Spleen (tissue), 11 donors: Measurements from ENCODE around the gene EIF1AD. TPM values are rescaled to one million over a fixed set of nuclear protein-coding genes. Genes with fewer than 3 reads are reported as not detected.

Source experiments
- DNase-seq: peaks from one replicate; pipeline ENCODE4 v3.0.0-alpha.2; 2020
- H3K27ac ChIP-seq, 8 donors: fragments of 200-600 bp; sonication (generic) in 7 of 8; 1 replicate in 4 of 8; 2 replicates in 4 of 8; pipeline versions ENCODE4 v1.5.0 to v1.8.0; 2016 to 2021; ENCODE audit warnings: inconsistent platforms in 4 of 8, mild to moderate bottlenecking in 4 of 8, moderate library complexity in 1 of 8
- H3K27me3 ChIP-seq, 7 donors: fragments of 200-600 bp; sonication (generic) in 6 of 7; replicated peaks in 1 of 7; 1 replicate in 4 of 7; 2 replicates in 3 of 7; pipeline versions ENCODE4 v1.5.0 to v1.8.0; 2016 to 2021; ENCODE audit warnings: inconsistent platforms in 3 of 7, mild to moderate bottlenecking in 1 of 7
- H3K36me3 ChIP-seq, 6 donors: fragments of 200-600 bp; sonication (generic) in 5 of 6; 1 replicate in 4 of 6; 2 replicates in 2 of 6; pipeline versions ENCODE4 v1.5.0 to v1.8.0; 2016 to 2021; ENCODE audit warnings: inconsistent platforms in 2 of 6
- H3K4me1 ChIP-seq, 6 donors: fragments of 200-600 bp; sonication (generic) in 5 of 6; 1 replicate in 3 of 6; 2 replicates in 3 of 6; pipeline versions ENCODE4 v1.5.0 to v1.8.0; 2016 to 2021; ENCODE audit warnings: inconsistent platforms in 3 of 6
- H3K4me3 ChIP-seq, 8 donors: fragments of 200-600 bp; sonication (generic) in 7 of 8; 1 replicate in 4 of 8; 2 replicates in 4 of 8; pipeline versions ENCODE4 v1.5.0 to v1.8.0; 2016 to 2021; ENCODE audit warnings: inconsistent platforms in 4 of 8, mild to moderate bottlenecking in 4 of 8, moderate library complexity in 2 of 8
- H3K9me3 ChIP-seq, 8 donors: fragments of 200-600 bp; sonication (generic) in 7 of 8; 1 replicate in 4 of 8; 2 replicates in 4 of 8; pipeline versions ENCODE4 v1.5.0 to v1.8.0; 2016 to 2021; ENCODE audit warnings: inconsistent platforms in 4 of 8
- POLR2A ChIP-seq, 3 donors: fragments of 450-650 bp; IDR thresholded peaks; one replicate each; pipeline ENCODE4 v1.5.1; 2017; ENCODE audit warnings: antibody characterized with exemption in 3 of 3, mild to moderate bottlenecking in 1 of 3
- POLR2AphosphoS5 ChIP-seq, 3 donors: sonication (generic); formaldehyde crosslinking; IDR thresholded peaks; one replicate each; pipeline ENCODE4 v1.5.1; 2017; ENCODE audit warnings: antibody characterized with exemption in 3 of 3
- WGBS, 5 donors: extraction: QIAGEN DNeasy Blood & Tissue Kit in 3 of 5; methylation state at CpG; one replicate each; pipeline versions ENCODE4 v1.1.5 to v1.1.7; 2013 to 2018; 5-methylcytosine and 5-hydroxymethylcytosine counted together
- intact Hi-C: fragments of 100-400 bp; cut with DNase I; formaldehyde crosslinking; loops from one replicate; pipeline ENCODE4 v1.15.0; 2023; ENCODE audit warnings: low total_unique reads
- polyA plus RNA-seq, 3 donors: library from polyadenylated mRNA; stranded (reverse); fragments of 200-250 nt; gene quantifications; one replicate each; pipeline ENCODE4 v1.2.1, GENCODE V29; 2013
- total RNA-seq, 7 donors: library from RNA; depleted of rRNA in 3 of 7; stranded (reverse); fragments of >200 nt in 3 of 7; fragmentation: NEBNext Ultra II Directional in 4 of 7; extraction: Animal tissue kit (Norgen Biotek cat#: 25700) in 4 of 7; gene quantifications; one replicate each; pipeline versions ENCODE4 v1.1.0 to v1.2.1, GENCODE V29; 2016 to 2021
- TF ChIP-seq, protein P1 (sequence below), 11 experiments: fragments of 200-600 bp in 7 of 11; fragments of 450-650 bp in 4 of 11; sonication (generic) in 4 of 11; IDR thresholded peaks in 8 of 11; conservative IDR thresholded peaks in 3 of 11; 1 replicate in 7 of 11; 2 replicates in 4 of 11; pipeline versions ENCODE4 v1.4.0 to v1.8.0; 2016 to 2021; ENCODE audit warnings: antibody characterized with exemption in 11 of 11, inconsistent platforms in 4 of 11, mild to moderate bottlenecking in 1 of 11
- donor health status: healthy with polysubstance abuse.
- donor health status: DM: no; HTN: no; CAD: no; lungs with moderate emphysema.
- donor health status: DM: no; HTN: no; CAD: no.
- donor health status: Bipolar disorder and iron deficiency.
- donor health status: healthy.
- donor health status: DM: no; HTN: no; CAD: no.
- donor health status: DM: yes; HTN: yes; CAD: no.

The EIF1AD gene
- total and polyA plus RNA-seq, 10 donors, result 14.3 to 39.2 (median 29.5) TPM

DNA sequence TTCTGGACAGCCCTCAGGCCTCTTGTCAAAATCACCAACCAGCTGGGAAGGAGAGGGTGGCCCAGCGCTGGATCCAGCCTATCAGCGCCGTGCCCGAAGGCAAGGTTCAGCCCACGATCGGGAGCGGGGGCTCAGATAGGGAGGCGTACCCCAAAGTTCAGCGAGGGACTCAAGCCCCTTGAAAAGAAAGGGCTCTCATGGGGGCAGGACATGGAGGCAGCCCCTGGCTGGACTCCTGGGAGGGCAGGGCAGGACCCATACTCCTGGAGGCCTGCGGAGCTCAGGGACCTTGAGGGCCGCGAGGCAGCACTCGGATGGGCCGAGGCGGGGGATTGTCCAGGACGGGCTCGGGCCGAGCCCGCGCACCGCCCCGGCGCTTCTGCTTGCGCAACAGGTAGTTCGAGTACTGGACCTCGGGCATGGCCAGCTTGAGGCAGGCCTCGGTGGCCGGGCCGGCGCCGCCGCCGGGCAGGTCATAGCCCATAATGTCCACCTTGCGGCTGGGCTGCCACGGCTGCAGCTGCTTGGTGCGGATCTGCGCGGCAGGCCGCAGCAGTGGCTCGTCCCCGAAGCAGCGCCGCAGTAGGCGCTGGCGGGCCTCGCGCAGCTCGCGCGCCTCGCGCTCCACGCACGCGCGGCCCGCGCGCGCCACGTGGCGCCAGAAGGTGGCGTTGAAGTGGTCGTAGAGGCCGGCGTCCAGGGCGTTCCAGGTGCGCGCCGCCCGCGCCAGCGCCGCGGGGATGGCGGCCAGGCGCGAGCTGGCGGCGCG is 40.5 kb upstream of the EIF1AD start:
- Histone ChIP-seq H3K27me3 (peaks cover 0 to 6% (median 0%) of the 10 kb centered on the region in 7 donors), H3K36me3 (no peaks in the 10 kb centered on the region), H3K4me1 (peaks cover 6 to 12% (median 8%) of the 10 kb centered on the region in 6 donors), H3K27ac (no peak overlapping the region), H3K4me3 (no peak overlapping the region), H3K9me3 (no peaks in the 10 kb centered on the region)
- 95 to 98% (median 97%) methylated on average over 58 to 81 of the region's 81 CpGs for WGBS, 5 donors
- intact Hi-C loops, result no loop called here
- DNase-seq, result peak; percentile 64
- TF ChIP-seq, protein P1, sequence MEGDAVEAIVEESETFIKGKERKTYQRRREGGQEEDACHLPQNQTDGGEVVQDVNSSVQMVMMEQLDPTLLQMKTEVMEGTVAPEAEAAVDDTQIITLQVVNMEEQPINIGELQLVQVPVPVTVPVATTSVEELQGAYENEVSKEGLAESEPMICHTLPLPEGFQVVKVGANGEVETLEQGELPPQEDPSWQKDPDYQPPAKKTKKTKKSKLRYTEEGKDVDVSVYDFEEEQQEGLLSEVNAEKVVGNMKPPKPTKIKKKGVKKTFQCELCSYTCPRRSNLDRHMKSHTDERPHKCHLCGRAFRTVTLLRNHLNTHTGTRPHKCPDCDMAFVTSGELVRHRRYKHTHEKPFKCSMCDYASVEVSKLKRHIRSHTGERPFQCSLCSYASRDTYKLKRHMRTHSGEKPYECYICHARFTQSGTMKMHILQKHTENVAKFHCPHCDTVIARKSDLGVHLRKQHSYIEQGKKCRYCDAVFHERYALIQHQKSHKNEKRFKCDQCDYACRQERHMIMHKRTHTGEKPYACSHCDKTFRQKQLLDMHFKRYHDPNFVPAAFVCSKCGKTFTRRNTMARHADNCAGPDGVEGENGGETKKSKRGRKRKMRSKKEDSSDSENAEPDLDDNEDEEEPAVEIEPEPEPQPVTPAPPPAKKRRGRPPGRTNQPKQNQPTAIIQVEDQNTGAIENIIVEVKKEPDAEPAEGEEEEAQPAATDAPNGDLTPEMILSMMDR (IDR thresholded peaks at IDR 0.05 in 8 of 11, conservative IDR thresholded peaks at IDR 0.05 in 3 of 11), result no peak
- TF ChIP-seq POLR2AphosphoS5 (IDR thresholded peaks at IDR 0.05), result no peak
- TF ChIP-seq POLR2A (IDR thresholded peaks at IDR 0.05), result no peak

DNA sequence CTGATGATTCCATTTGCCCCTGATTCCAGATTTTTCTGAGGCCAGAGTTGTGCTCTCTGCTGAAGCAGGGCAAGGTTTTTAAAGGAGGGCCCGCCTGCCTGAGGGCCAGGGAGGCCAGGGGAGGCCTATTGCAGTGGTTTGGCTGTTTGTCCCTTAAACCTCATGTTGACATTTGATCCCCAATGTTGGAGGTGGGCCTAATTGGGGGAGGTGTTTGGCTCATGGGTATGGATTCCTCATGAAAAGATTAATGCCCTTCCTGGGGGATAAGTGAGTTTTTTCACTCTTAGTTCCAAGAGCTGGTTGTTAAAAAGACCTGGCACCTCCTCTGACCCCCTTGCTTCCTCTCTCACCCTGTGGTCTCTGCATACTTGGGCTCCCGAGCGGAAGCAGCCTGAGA is 37.8 kb upstream of the EIF1AD start:
- intact Hi-C loops, result no loop called here
- Histone ChIP-seq H3K9me3 (peaks cover 0 to 5% (median 0%) of the 10 kb centered on the region in 8 donors), H3K36me3 (no peaks in the 10 kb centered on the region), H3K4me3 (no peak overlapping the region), H3K27me3 (peaks cover 0 to 9% (median 0%) of the 10 kb centered on the region in 7 donors), H3K27ac (no peak overlapping the region), H3K4me1 (peaks cover 0 to 2% (median under 1%) of the 10 kb centered on the region in 6 donors)
- 84 to 92% (median 88%) methylated on average over 2 to 3 of the region's 3 CpGs for WGBS, 5 donors
- TF ChIP-seq POLR2A (IDR thresholded peaks at IDR 0.05), result no peak
- TF ChIP-seq, protein P1 (IDR thresholded peaks at IDR 0.05 in 8 of 11, conservative IDR thresholded peaks at IDR 0.05 in 3 of 11), result no peak
- no peak for TF ChIP-seq POLR2AphosphoS5 (IDR thresholded peaks at IDR 0.05)
- no peak for DNase-seq

DNA sequence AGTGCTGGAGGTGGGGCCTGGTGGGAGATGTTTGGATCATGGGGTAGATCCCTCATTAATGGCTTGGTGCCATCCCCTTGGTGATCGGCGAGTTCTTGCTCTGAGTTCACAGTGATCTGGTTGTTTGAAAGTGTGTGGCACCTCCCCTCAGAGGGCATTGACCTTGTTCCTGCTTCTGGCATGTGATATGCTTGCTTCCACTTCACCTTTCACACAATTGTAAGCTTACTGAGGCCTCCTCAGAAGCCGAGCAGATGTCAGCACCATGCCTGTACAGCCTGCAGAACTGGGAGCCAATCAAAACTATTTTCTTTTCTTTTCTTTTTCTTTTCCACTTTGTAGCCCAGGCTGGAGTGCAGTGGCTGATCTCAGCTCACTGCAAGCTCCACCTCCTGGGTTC is 35.4 kb upstream of the EIF1AD start:
- Histone ChIP-seq H3K36me3 (no peaks in the 10 kb centered on the region), H3K4me1 (no peaks in the 10 kb centered on the region), H3K4me3 (no peak overlapping the region), H3K27me3 (peaks cover 0 to 9% (median 0%) of the 10 kb centered on the region in 7 donors), H3K9me3 (peaks cover 0 to 5% (median 0%) of the 10 kb centered on the region in 8 donors), H3K27ac (no peak overlapping the region)
- no peak for TF ChIP-seq POLR2AphosphoS5 (IDR thresholded peaks at IDR 0.05)
- no peak for TF ChIP-seq POLR2A (IDR thresholded peaks at IDR 0.05)
- TF ChIP-seq, protein P1 (IDR thresholded peaks at IDR 0.05 in 8 of 11, conservative IDR thresholded peaks at IDR 0.05 in 3 of 11), result no peak
- DNase-seq, result no peak
- intact Hi-C loops, result no loop called here
- WGBS, 5 donors, result 72 to 95% (median 88%) methylated on average over 3 of the region's 3 CpGs

DNA sequence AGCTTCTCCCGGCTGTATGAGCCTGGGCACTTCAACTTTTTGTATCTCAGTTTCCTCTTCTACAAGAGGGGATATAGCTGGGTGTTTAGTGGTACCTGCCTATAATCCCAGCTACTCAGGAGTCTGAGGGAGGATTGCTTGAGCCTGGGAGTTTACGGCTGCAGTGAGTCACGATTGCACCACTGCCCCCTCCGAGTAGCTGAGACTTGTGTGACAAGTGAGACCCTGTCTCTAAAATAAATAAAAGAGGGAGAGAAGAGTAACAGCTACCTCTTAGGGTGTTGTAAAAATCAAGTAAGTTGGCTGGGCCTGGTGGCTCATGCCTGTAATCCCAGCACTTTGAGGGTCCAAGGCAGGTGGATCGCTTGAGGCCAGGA is 34.4 kb upstream of the EIF1AD start:
- H3K27me3 ChIP-seq, result peaks cover 0 to 9% (median 0%) of the 10 kb centered on the region in 7 donors
- H3K4me1 ChIP-seq, result peaks cover 0 to 3% (median 0%) of the 10 kb centered on the region in 6 donors
- no peak overlapping the region for H3K4me3 ChIP-seq
- DNase-seq, result no peak
- intact Hi-C loops, result no loop called here
- TF ChIP-seq POLR2AphosphoS5 (IDR thresholded peaks at IDR 0.05) (no peak), POLR2A (IDR thresholded peaks at IDR 0.05) (no peak)
- TF ChIP-seq, protein P1 (IDR thresholded peaks at IDR 0.05 in 8 of 11, conservative IDR thresholded peaks at IDR 0.05 in 3 of 11), result no peak
- WGBS, 5 donors, result 82 to 94% (median 92%) methylated on average over 5 of the region's 5 CpGs
- peaks cover 0 to 5% (median 0%) of the 10 kb centered on the region in 8 donors for H3K9me3 ChIP-seq
- H3K27ac ChIP-seq, result no peak overlapping the region
- H3K36me3 ChIP-seq, result no peaks in the 10 kb centered on the region
